NCI-H69 (cell line): ENCODE results near the gene HAL.
A peak's percentile ranks its signal among the peaks of the same experiment; 100 is the strongest.

Experiments
- DNase-seq: peaks from one replicate; lab custom pipeline; 2025; lab: John Stamatoyannopoulos, UW

Gene HAL

DNA sequence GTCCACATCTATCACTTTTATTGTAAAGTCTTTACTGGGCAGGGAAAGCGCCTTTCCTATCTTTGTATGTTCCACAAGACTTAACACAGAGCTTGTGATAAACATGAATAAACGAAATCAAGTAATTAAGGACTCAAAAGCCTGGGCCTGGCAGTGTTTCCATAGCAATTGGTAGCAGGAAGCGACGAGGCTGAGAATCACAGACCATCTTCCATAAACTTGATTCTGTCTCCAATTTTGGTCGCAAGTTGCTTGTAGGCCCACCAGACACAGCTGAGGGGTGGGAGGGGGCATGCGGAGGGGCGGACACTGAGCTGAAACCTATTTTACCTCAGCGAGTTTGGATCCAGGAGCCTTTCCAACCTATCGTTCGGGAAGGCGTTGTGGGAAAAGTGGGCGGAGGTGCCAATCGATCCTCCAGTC is 54.0 kb downstream of the HAL start:
- peak; percentile 76 for DNase-seq

DNA sequence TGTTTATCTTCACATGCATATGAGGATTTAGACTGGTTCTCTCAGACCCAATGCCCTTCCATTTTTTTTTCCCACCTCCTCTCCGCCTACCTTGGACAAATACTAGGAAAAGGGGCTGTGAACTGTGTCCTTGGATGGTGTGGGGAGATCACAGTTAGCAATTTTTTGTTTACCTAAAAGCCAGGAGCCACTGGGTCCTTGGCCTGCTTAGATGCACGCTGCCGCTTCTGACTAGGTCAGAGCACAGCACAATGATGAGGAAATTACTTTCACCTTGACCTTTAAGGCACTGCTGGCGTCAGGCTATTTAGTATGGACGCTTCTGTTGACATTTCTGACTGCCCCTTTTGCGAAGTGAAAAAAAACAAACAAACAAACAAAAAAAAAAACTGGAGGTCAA is 55.6 kb downstream of the HAL start:
- no peak for DNase-seq
